Progenitor cell of endocrine pancreas (in vitro differentiated cells): Measurements from ENCODE around the gene CAMK1D. TPM values are rescaled to one million over a fixed set of nuclear protein-coding genes. Genes with fewer than 3 reads are reported as not detected.
A peak's percentile ranks its signal among the peaks of the same experiment; 100 is the strongest.

ENCODE experiments used
- DNase-seq: peaks from one replicate; pipeline ENCODE4 v3.0.0; 2021; ENCODE audit warnings: low spot score; ENCODE audit not compliant: unreplicated experiment
- H3K27ac Mint-ChIP-seq: 2 replicates; pipeline ENCODE4 v1.8.0; 2021; ENCODE audit warnings: mild to moderate bottlenecking, moderate library complexity, mixed read lengths
- H3K27me3 Mint-ChIP-seq: 2 replicates; pipeline ENCODE4 v1.8.0; 2021; ENCODE audit warnings: mixed read lengths
- H3K36me3 Mint-ChIP-seq: 2 replicates; pipeline ENCODE4 v1.8.0; 2022; ENCODE audit warnings: mixed read lengths; ENCODE audit not compliant: insufficient read depth
- H3K4me1 Mint-ChIP-seq: 2 replicates; pipeline ENCODE4 v1.8.0; 2021; ENCODE audit warnings: low read depth, mixed read lengths
- H3K4me3 Mint-ChIP-seq: 2 replicates; pipeline ENCODE4 v1.8.0; 2021; ENCODE audit warnings: low read depth, mild to moderate bottlenecking, moderate library complexity, mixed read lengths
- H3K9me3 Mint-ChIP-seq: 2 replicates; pipeline ENCODE4 v1.8.0; 2021; ENCODE audit warnings: low read depth, mixed read lengths
- total RNA-seq: library from RNA; stranded (reverse); gene quantifications from 2 replicates; pipeline ENCODE4 v1.2.1, GENCODE V29; 2021
- TF ChIP-seq, protein P1 (sequence below): fragments of 200-600 bp; sonication (generic); IDR thresholded peaks from one replicate; pipeline ENCODE4 v1.5.0; 2021; ENCODE audit warnings: antibody characterized with exemption, mild to moderate bottlenecking; ENCODE audit not compliant: unreplicated experiment

CAMK1D gene
- total RNA-seq, 1 donor from 2014 or later: 10.8 TPM

DNA sequence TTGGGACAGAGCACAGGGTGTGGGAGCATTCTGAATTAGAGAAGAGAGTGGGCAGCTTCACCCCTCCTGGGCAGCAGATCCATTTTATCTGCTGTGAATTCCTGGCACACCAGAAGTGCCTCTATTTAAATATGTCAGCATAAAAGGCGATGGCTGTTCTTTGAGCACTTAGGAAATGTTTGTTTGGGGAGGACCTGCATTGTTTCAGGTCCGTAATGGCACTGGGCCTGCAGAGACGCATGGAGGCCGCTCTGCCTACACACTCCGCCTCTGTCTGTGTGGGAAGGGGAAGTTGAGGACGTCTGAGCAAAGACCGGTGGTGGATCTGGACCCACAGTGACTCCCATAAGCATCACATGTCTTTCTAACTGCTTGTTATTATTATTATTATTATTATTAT, 253.2 kb downstream of the CAMK1D start:
- H3K4me1 Mint-ChIP-seq: peaks cover 5% of the 10 kb centered on the region
- peaks cover 12% of the 10 kb centered on the region for H3K9me3 Mint-ChIP-seq
- H3K27me3 Mint-ChIP-seq: no peaks in the 10 kb centered on the region
- no peak overlapping the region for H3K4me3 Mint-ChIP-seq
- no peak overlapping the region for H3K27ac Mint-ChIP-seq
- TF ChIP-seq, protein P1, sequence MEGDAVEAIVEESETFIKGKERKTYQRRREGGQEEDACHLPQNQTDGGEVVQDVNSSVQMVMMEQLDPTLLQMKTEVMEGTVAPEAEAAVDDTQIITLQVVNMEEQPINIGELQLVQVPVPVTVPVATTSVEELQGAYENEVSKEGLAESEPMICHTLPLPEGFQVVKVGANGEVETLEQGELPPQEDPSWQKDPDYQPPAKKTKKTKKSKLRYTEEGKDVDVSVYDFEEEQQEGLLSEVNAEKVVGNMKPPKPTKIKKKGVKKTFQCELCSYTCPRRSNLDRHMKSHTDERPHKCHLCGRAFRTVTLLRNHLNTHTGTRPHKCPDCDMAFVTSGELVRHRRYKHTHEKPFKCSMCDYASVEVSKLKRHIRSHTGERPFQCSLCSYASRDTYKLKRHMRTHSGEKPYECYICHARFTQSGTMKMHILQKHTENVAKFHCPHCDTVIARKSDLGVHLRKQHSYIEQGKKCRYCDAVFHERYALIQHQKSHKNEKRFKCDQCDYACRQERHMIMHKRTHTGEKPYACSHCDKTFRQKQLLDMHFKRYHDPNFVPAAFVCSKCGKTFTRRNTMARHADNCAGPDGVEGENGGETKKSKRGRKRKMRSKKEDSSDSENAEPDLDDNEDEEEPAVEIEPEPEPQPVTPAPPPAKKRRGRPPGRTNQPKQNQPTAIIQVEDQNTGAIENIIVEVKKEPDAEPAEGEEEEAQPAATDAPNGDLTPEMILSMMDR: no peak
- H3K36me3 Mint-ChIP-seq: no peaks in the 10 kb centered on the region
- DNase-seq: no peak

GRCh38 chr10:12603766-12604470, 254.6 kb downstream of the CAMK1D start:
- Mint-ChIP-seq H3K27me3 (no peaks in the 10 kb centered on the region), H3K27ac (no peak overlapping the region), H3K9me3 (peaks cover 12% of the 10 kb centered on the region), H3K4me3 (no peak overlapping the region), H3K4me1 (peaks cover 5% of the 10 kb centered on the region), H3K36me3 (no peaks in the 10 kb centered on the region)
- TF ChIP-seq, protein P1: no peak
- DNase-seq: no peak

- Mint-ChIP-seq H3K9me3 (peaks cover 1% of the 10 kb centered on the region), H3K4me3 (no peak overlapping the region), H3K4me1 (peaks cover 5% of the 10 kb centered on the region), H3K27ac (peak overlapping the region; percentile 31), H3K27me3 (no peaks in the 10 kb centered on the region), H3K36me3 (no peaks in the 10 kb centered on the region)
- TF ChIP-seq, protein P1: no peak
- no peak for DNase-seq
These were observed 256.4 kb downstream of the CAMK1D start for GRCh38 chr10:12605580-12606405.

GRCh38 chr10:12606461-12606860, 257.1 kb downstream of the CAMK1D start:
- Mint-ChIP-seq H3K36me3 (no peaks in the 10 kb centered on the region), H3K4me3 (no peak overlapping the region), H3K27ac (no peak overlapping the region), H3K4me1 (peaks cover 5% of the 10 kb centered on the region), H3K27me3 (no peaks in the 10 kb centered on the region), H3K9me3 (no peaks in the 10 kb centered on the region)
- TF ChIP-seq, protein P1: no peak
- DNase-seq: no peak

- no peak for DNase-seq
- Mint-ChIP-seq H3K27ac (no peak overlapping the region), H3K36me3 (no peaks in the 10 kb centered on the region), H3K27me3 (no peaks in the 10 kb centered on the region), H3K4me1 (peaks cover 3% of the 10 kb centered on the region), H3K9me3 (no peaks in the 10 kb centered on the region), H3K4me3 (no peak overlapping the region)
- TF ChIP-seq, protein P1: no peak
These were observed 259.4 kb downstream of the CAMK1D start for GRCh38 chr10:12608761-12609160.
